HG02973 (cell line): ENCODE results near the gene GIMAP8.
A peak's percentile ranks its signal among the peaks of the same experiment; 100 is the strongest.
"Not testable (repeated sequence)": the region's sequence is repeated elsewhere in the genome, so short reads cannot be mapped to it uniquely, and the experiment has no call there.

Source experiments
- ATAC-seq: cut with Tn5 transposase; IDR thresholded peaks from one replicate; pipeline ENCODE4 v1.9.1; 2021; ENCODE audit warnings: moderate library complexity; ENCODE audit not compliant: unreplicated experiment

The GIMAP8 gene

GRCh38 chr7:150507947-150508602 is 57.6 kb downstream of the GIMAP8 start:
- no peak for ATAC-seq

- no peak for ATAC-seq
These were observed 60.6 kb downstream of the GIMAP8 start for GRCh38 chr7:150511048-150511447.

- ATAC-seq: no peak
These were observed 63.3 kb downstream of the GIMAP8 start for GRCh38 chr7:150513758-150514157.

- peak; percentile 56 for ATAC-seq
These were observed 64.4 kb downstream of the GIMAP8 start, which contains the start of gene GIMAP7 for GRCh38 chr7:150514748-150515222. Gene GIMAP7 (plus strand): TSS chr7:150514872. CDS start chr7:150519975, 5,103 bp downstream.

- peak; percentile 23 for ATAC-seq
These were observed 65.1 kb downstream of the GIMAP8 start for GRCh38 chr7:150515248-150516147.

- ATAC-seq: no peak
These were observed 66.7 kb downstream of the GIMAP8 start for GRCh38 chr7:150516956-150517745.

GRCh38 chr7:150519310-150519709 is 68.9 kb downstream of the GIMAP8 start:
- ATAC-seq: no peak

- ATAC-seq: no peak
These were observed 69.7 kb downstream of the GIMAP8 start for GRCh38 chr7:150520145-150520544.

GRCh38 chr7:150522931-150523330 is 72.5 kb downstream of the GIMAP8 start:
- not testable (repeated sequence) for ATAC-seq

- ATAC-seq: no peak
These were observed 73.6 kb downstream of the GIMAP8 start for GRCh38 chr7:150524018-150524417.
